ENCODE results near the gene ISCA2. TPM values are rescaled to one million over a fixed set of nuclear protein-coding genes. Genes with fewer than 3 reads are reported as not detected.

The ISCA2 gene
- total RNA-seq, 1 donor from 2014 or later = 10.7 TPM

DNA sequence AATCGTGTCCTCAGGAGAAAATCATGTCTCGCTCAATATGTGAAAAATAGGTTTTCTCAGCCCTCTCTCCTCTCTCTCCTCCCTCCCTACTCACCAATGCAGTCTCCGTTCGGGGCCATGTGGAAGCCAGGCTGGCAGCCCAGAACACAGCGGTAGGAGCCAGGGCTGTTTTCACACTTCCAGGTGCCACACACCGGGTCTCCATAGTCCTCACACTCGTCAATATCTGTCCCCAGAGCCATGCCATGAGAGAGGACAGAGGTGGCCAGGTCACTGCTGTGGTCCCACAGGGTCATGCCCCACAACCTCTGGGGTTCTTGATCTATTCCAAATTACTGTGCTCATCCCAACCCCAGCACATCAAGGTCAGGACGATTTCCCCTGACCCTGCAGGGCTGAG lies 13.5 kb downstream of the ISCA2 start:
- no peak for DNase-seq (ENCODE audit: extremely low read depth, low read depth, low spot score)

DNA sequence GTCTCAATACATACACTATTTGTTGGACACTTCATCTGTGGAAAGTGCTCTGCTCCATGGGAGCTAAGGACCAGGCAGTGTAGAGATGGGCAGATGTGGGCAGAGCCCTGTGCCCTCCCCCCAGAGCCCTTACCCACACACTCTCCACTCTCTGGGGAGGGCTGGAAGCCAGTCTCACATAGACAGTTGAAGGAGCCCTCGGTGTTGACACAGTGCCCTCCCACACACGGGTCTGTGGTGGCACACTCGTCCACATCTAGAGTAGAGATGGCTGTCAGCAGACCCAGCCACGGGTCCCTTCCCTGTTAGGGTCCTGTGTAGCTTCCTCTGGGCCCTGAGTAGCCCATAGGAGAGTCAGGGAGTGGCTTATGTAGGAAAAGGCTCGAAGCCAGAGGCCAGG lies 14.3 kb downstream of the ISCA2 start:
- DNase-seq (ENCODE audit: extremely low read depth, low read depth, low spot score) = no peak

- no peak for DNase-seq (ENCODE audit: extremely low read depth, low read depth, low spot score)
These were observed 14.7 kb downstream of the ISCA2 start for GRCh38 chr14:74508292-74508731.

DNA sequence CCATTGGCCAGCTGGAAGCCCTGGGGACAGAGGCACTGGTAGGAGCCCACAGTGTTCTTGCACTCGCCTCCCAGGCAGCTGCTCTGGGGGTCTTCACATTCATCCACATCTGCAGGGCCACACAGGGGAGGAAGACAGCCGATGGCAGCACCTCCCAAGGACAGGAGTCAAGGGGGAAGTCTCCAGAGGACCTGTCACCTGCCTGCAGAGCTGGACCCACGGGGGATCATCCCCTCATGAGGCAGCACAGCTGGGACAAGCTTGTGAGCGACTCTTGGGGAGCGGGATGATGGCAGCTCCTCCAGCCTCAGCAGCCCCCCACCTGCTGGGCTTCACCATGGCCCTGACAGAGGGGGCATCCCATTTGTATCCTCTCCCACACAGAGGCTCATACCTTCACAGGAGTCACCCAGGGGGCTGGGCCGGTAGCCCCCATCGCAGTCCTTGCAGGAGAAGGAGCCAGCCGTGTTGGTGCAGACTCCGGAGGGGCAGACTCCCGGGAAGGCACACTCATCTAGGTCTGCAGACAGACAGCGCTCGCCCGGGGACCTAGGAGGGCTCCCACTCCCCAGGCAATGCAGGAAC lies 15.4 kb downstream of the ISCA2 start:
- DNase-seq (ENCODE audit: extremely low read depth, low read depth, low spot score) = no peak

- DNase-seq (ENCODE audit: extremely low read depth, low read depth, low spot score) = no peak
These were observed 16.1 kb downstream of the ISCA2 start for GRCh38 chr14:74509587-74510222.

DNA sequence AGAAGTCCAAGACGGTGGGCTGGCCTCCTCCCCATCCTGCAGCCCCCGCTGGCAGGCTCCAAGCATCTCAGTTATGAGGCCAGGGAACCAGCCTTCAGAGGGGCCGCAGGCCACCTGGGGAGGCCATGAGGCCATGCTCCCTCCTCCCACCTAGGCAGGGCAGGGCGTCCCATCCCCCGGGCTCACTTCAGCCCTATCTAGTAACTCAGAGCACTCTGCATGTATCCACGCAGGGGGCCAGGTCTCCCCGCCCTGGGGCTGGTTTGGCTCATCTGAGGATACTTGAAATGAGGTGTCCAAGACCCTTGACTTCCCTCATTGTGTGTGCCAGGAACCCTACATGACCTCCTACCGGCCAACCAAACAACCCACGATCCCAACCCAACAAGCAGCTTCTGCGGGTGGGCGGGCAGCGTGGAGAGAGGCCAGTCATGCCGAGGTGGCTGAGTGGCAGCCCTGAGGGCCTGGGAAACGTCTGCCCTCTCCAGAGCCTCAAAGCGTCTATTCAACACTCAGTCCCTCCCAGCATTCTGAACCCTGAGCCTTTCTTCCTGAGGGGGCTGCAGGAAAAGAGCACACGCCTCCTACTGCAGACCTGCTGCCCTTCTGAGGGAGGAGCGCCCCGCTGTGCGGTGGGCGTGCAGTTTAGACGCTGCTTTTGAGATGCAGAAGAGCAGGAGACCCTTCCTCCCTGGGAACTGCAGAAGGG lies 16.8 kb downstream of the ISCA2 start:
- DNase-seq (ENCODE audit: extremely low read depth, low read depth, low spot score) = no peak

DNA sequence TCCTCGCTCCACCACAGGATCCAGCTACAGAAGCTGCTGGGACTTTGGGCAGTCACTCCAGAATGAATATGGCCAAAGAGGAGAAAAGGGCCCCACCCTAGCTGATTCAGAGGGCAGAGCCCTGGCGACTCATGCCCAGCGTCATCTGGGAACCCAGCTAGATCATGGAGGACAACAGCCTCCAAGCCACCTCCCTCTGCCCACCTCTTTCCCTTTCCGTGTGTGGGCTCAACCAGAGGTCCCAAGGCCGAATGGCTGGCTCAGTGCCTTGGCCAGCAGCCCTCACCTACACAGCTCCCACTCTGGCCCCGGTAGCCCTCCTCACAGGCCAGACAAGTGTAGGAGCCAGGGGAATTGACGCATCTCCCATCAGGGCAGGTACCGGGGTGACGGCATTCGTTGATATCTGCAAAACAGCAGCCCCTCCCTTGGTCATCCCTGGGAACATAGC lies 17.4 kb downstream of the ISCA2 start:
- no peak for DNase-seq (ENCODE audit: extremely low read depth, low read depth, low spot score)

GRCh38 chr14:74511966-74512830 lies 18.6 kb downstream of the ISCA2 start:
- no peak for DNase-seq (ENCODE audit: extremely low read depth, low read depth, low spot score)

GRCh38 chr14:74514471-74514941 lies 20.9 kb downstream of the ISCA2 start:
- DNase-seq (ENCODE audit: extremely low read depth, low read depth, low spot score) = no peak

DNA sequence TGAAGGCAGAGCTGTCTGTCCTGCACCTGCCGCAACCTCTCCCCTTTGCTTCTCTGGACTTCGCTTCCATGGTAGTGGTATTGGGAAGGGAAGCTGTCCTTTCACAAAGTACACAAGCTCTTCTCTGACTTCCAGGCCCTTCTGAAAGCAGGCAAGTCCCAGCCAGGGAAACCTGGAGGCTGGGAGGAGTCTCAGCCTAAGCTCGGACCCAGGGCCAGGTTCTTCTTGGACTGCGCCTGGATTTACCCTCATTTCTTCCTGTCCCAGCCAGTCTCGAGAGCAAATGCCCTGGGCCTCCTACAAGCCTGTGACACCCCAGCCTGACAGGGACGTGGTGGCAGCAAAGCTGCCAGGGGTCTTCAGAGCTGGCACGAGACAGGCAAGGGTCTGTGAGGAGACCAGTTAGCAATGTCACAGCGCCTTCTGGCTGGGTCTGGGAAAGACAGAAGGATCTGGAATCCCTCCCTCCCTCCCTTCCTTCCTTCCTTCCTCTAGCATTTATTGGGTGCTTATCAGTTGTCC lies 22.4 kb downstream of the ISCA2 start:
- DNase-seq (ENCODE audit: extremely low read depth, low read depth, low spot score) = no peak

- DNase-seq (ENCODE audit: extremely low read depth, low read depth, low spot score) = no peak
These were observed 23.0 kb downstream of the ISCA2 start for GRCh38 chr14:74516451-74517160.

- no peak for DNase-seq (ENCODE audit: extremely low read depth, low read depth, low spot score)
These were observed 24.2 kb downstream of the ISCA2 start for GRCh38 chr14:74517731-74518130.

GRCh38 chr14:74518221-74518620 lies 24.7 kb downstream of the ISCA2 start:
- DNase-seq (ENCODE audit: extremely low read depth, low read depth, low spot score) = no peak

DNA sequence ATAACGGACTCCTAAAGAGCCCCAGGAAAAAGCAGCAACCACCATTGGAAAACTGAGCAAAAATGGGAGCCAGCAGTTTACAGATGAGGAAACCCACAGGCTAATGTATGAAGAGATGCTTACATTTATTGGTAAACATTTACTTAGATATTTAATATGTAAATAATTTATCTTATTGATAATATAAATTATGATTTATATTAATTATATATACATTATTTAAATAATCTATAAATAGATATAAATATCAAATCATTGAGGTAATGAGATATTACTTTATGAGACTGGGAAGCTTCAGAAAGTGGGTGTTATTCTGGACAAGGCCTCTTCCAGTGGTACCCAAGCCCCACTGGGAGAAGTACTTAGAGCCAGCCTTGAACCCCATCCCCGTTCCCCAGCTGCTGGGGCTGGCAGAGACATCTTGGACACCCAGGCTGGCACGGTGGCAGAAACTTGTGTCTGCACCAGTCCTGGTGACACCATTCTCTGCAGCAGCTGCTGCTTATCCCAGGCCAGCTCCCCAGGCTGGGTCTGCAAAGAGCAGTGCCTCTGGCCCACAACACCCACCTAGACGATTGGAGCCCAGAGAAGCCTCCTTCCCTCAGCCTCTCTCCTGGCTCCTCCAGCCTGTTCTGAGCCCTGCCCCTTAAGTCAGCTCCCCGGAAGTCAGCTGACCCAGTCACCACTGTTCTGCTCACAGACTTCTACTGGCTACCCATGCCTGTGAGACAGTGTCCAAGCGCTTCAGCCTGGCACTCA lies 25.9 kb downstream of the ISCA2 start:
- no peak for DNase-seq (ENCODE audit: extremely low read depth, low read depth, low spot score)

DNA sequence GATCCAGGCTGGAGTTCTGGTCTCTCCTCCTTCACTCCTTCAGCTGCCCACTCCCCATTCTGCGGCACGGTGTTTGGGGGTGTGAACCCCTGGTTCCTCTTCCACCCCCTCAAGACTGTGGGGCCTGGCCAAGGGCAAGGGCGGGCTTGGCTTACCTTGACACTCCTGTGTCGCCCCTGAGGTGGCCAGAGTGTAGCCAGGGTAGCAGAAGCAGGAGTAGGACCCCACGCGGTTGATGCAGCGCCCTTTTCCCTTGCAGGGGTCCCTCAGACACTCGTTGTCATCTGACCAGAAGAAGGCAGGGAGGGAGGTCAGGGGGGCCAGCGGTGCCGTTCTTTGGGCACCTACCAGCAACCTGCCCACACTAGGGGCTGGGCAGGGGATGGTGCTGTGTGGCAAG lies 28.2 kb downstream of the ISCA2 start:
- DNase-seq (ENCODE audit: extremely low read depth, low read depth, low spot score) = no peak

GRCh38 chr14:74522740-74523139 lies 29.2 kb downstream of the ISCA2 start:
- DNase-seq (ENCODE audit: extremely low read depth, low read depth, low spot score) = no peak

DNA sequence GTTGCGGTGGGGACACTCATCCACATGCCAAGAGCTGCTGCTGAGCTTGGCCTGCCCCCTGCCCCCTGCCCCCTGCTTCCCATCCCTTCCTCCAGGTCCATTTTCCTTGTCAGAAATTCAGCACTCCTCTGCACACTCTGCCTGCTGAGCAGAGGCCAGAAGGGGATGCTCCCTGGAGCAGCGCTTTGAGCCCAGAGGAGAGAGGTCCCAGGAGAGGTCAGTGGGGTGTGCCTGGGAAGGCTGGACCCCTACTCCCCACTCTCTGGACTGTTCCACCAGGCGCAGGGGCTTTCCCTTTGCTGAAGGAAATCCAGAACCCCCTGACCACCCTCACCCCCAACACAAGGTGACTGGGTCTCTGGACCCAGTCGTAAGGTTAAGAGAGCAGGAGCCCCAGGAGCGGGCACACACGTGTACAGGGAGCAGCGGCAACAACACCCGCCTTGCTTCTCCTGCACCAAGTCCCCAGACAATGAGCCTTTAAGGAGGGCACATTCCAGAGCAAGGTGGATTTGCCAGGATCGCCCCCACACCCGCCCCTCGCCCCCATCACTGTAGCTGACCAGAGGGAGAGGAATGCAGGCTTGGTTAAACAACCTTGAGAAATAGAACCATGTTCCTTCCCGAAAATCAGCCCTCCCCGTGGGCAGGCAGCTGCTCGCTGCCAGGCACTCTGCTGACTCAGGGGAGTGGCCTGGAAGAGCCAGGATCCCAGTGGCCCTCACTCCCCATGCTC lies 30.7 kb downstream of the ISCA2 start:
- DNase-seq (ENCODE audit: extremely low read depth, low read depth, low spot score) = no peak

GRCh38 chr14:74524812-74525135 lies 31.2 kb downstream of the ISCA2 start:
- DNase-seq (ENCODE audit: extremely low read depth, low read depth, low spot score) = no peak

DNA sequence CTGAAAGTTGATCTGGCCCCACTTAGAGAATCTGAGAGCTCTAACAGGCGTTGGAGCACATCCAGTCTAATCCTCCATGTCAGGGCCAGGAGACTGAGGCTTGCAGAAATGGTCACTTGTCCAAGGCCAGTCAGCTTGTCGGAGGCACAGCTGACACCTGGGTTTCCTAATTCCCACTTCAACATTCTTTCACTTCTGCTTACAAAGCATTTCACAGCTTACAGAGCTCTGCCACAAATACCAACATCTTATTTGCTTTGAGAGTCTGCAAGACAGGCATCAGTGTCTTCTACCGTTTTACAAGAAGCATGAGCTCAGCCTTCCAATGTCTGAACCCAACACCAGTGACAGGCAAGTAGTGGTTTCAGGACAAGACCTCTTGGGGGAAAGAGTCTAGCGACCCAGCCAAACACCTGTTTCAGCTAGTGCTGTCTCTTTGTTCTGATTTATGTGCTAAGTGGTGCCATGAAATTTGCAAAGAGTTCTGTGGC lies 31.8 kb downstream of the ISCA2 start:
- DNase-seq (ENCODE audit: extremely low read depth, low read depth, low spot score) = no peak
